ENCODE results near the gene USP38. TPM values are rescaled to one million over a fixed set of nuclear protein-coding genes. Genes with fewer than 3 reads are reported as not detected.
A peak's percentile ranks its signal among the peaks of the same experiment; 100 is the strongest.
"Not testable (repeated sequence)": the region's sequence is repeated elsewhere in the genome, so short reads cannot be mapped to it uniquely, and the experiment has no call there.

The USP38 gene
- total and polyA plus RNA-seq, 2 donors (not counting 1 experiment from before 2014, with no cell fraction given) = 13.9 to 15.7 TPM

DNA sequence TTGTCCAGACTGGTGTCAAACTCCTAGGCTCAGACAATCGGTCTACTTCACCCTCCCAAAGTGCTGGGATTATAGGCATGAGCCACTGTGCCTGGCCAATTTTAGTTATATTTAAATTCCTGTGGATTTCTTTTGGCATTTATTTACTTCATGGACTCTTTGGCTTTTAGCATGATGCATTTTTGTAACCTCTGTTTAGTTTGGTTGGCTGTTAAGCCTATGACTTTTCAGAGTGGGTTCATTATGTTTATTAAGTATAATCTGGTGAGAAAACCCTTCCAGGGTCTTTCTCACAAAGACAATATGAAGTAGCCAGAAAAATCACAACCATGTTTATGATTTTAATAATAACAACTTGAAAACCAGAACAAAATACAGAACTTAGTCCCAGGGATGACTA lies 49.4 kb downstream of the USP38 start:
- H3K9ac ChIP-seq (ENCODE audit: insufficient read depth, low read length) = no peak overlapping the region
- DNase-seq (ENCODE audit: low read depth in 2 of 2) = peak in 1 of 2 donors; percentile 44
- TF ChIP-seq, protein P1, sequence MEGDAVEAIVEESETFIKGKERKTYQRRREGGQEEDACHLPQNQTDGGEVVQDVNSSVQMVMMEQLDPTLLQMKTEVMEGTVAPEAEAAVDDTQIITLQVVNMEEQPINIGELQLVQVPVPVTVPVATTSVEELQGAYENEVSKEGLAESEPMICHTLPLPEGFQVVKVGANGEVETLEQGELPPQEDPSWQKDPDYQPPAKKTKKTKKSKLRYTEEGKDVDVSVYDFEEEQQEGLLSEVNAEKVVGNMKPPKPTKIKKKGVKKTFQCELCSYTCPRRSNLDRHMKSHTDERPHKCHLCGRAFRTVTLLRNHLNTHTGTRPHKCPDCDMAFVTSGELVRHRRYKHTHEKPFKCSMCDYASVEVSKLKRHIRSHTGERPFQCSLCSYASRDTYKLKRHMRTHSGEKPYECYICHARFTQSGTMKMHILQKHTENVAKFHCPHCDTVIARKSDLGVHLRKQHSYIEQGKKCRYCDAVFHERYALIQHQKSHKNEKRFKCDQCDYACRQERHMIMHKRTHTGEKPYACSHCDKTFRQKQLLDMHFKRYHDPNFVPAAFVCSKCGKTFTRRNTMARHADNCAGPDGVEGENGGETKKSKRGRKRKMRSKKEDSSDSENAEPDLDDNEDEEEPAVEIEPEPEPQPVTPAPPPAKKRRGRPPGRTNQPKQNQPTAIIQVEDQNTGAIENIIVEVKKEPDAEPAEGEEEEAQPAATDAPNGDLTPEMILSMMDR (conservative IDR thresholded peaks at IDR 0.05 in 1 of 2, IDR thresholded peaks at IDR 0.05 in 1 of 2; ENCODE audit: low read depth in 1 of 2, low read length in 2 of 2) = no peak
- no peak for TF ChIP-seq EZH2 (IDR thresholded peaks at IDR 0.05; ENCODE audit: low read length, missing control alignments)
- no peaks in the 10 kb centered on the region for H4K20me1 ChIP-seq (ENCODE audit: control insufficient read depth, extremely low read depth, insufficient read depth, low read length)
- no peaks in the 10 kb centered on the region for H3K27me3 ChIP-seq (ENCODE audit: control insufficient read depth, insufficient read depth, low read length)
- H3K9me3 ChIP-seq (ENCODE audit: control insufficient read depth, insufficient read depth, low read depth, low read length) = no peaks in the 10 kb centered on the region
- no peaks in the 10 kb centered on the region for H3K79me2 ChIP-seq (ENCODE audit: control insufficient read depth, insufficient read depth, low read length)
- no peak overlapping the region for H3K4me2 ChIP-seq (ENCODE audit: extremely low read depth, insufficient read depth, low read length)
- no peak overlapping the region for H2AFZ ChIP-seq (ENCODE audit: low read length)
- no peak overlapping the region for H3K4me3 ChIP-seq (replicated peaks in 1 of 4; ENCODE audit: control extremely low read depth in 1 of 4, insufficient read depth in 1 of 4, low read depth in 3 of 4, low read length in 4 of 4)
- no peak overlapping the region for H3K27ac ChIP-seq (ENCODE audit: insufficient read depth, low read length)
- H3K36me3 ChIP-seq (ENCODE audit: control insufficient read depth, insufficient read depth, low read length) = no peaks in the 10 kb centered on the region
- no peaks in the 10 kb centered on the region for H3K4me1 ChIP-seq (ENCODE audit: control insufficient read depth, extremely low read depth, insufficient read depth, low read length)

DNA sequence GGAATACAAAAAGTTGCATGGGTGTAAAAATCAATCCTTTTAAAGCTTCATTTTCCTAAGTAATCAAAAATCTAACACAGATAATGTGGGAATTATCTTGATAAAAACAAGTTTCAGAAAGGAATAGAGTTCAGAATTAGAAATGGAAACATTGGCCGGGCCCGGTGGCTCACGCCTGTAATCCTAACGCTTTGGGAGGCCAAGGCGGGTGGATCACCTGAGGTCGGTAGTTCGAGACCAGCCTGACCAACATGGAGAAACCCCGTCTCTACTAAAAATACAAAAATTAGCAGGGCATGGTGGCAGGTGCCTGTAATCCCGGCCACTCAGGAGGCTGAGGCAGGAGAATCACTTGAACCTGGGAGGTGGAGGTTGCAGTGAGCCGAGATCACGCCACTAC lies 52.5 kb downstream of the USP38 start:
- H3K4me3 ChIP-seq (replicated peaks in 1 of 4; ENCODE audit: control extremely low read depth in 1 of 4, insufficient read depth in 1 of 4, low read depth in 3 of 4, low read length in 4 of 4); H3K36me3 ChIP-seq (ENCODE audit: control insufficient read depth, insufficient read depth, low read length); H2AFZ ChIP-seq (ENCODE audit: low read length); H3K4me2 ChIP-seq (ENCODE audit: extremely low read depth, insufficient read depth, low read length); H3K27me3 ChIP-seq (ENCODE audit: control insufficient read depth, insufficient read depth, low read length); H3K27ac ChIP-seq (ENCODE audit: insufficient read depth, low read length); H3K9ac ChIP-seq (ENCODE audit: insufficient read depth, low read length); H3K9me3 ChIP-seq (ENCODE audit: control insufficient read depth, insufficient read depth, low read depth, low read length); H3K79me2 ChIP-seq (ENCODE audit: control insufficient read depth, insufficient read depth, low read length); DNase-seq (ENCODE audit: low read depth in 2 of 2); H3K4me1 ChIP-seq (ENCODE audit: control insufficient read depth, extremely low read depth, insufficient read depth, low read length); H4K20me1 ChIP-seq (ENCODE audit: control insufficient read depth, extremely low read depth, insufficient read depth, low read length): not testable (repeated sequence)

DNA sequence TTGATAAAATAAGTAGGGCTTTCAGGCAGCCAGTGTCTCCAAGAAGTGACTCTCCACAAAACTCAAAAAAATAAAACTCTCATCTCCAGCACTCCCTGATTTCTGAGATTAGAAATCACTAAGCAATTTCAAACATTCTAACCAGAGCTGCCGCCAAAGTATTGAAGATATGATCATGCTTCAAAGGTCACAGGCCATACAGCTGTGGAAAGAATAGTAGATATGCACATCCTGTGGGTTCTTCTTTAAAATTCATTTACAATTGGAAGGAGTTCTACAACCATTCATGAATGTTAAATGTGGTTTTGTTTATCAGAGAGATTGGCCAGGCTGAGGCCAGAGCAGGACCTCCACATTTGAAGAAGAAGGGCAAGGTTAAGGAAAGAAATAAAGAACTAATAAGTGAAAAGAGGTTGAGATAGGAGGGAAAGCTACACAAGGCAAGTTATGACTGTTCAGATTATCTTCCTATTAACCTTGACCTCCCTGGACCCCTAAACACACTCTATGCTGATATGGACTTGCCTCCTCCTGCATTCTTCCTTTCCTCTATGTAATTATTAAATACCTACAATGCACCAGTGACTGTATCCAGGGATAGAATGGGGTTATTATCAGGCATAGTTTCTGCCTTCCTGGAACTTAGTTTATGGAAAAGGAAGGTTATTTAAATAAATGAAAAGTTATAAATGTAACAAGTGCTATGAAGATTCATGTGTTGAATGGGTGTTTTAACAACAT lies 56.4 kb downstream of the USP38 start:
- no peaks in the 10 kb centered on the region for H3K36me3 ChIP-seq (ENCODE audit: control insufficient read depth, insufficient read depth, low read length)
- H3K4me1 ChIP-seq (ENCODE audit: control insufficient read depth, extremely low read depth, insufficient read depth, low read length) = no peaks in the 10 kb centered on the region
- H3K9me3 ChIP-seq (ENCODE audit: control insufficient read depth, insufficient read depth, low read depth, low read length) = no peaks in the 10 kb centered on the region
- no peaks in the 10 kb centered on the region for H4K20me1 ChIP-seq (ENCODE audit: control insufficient read depth, extremely low read depth, insufficient read depth, low read length)
- DNase-seq (ENCODE audit: low read depth in 2 of 2) = peak in 1 of 2 donors; percentile 17
- H3K9ac ChIP-seq (ENCODE audit: insufficient read depth, low read length) = no peak overlapping the region
- H3K79me2 ChIP-seq (ENCODE audit: control insufficient read depth, insufficient read depth, low read length) = no peaks in the 10 kb centered on the region
- TF ChIP-seq, protein P1 (conservative IDR thresholded peaks at IDR 0.05 in 1 of 2, IDR thresholded peaks at IDR 0.05 in 1 of 2; ENCODE audit: low read depth in 1 of 2, low read length in 2 of 2) = no peak
- TF ChIP-seq EZH2 (IDR thresholded peaks at IDR 0.05; ENCODE audit: low read length, missing control alignments) = no peak
- H3K27ac ChIP-seq (ENCODE audit: insufficient read depth, low read length) = no peak overlapping the region
- H3K27me3 ChIP-seq (ENCODE audit: control insufficient read depth, insufficient read depth, low read length) = no peaks in the 10 kb centered on the region
- H2AFZ ChIP-seq (ENCODE audit: low read length) = no peak overlapping the region
- H3K4me3 ChIP-seq (replicated peaks in 1 of 4; ENCODE audit: control extremely low read depth in 1 of 4, insufficient read depth in 1 of 4, low read depth in 3 of 4, low read length in 4 of 4) = no peak overlapping the region
- no peak overlapping the region for H3K4me2 ChIP-seq (ENCODE audit: extremely low read depth, insufficient read depth, low read length)
